Mesenchymal stem cell (in vitro differentiated cells and primary cell): ENCODE results near the gene ZCCHC3.

Source experiments
- DNase-seq: peaks from one replicate; pipeline ENCODE4 v3.0.0-alpha.2; 2013
- H2AFZ ChIP-seq: one replicate; pipeline ENCODE4 v1.6.1; 2013; ENCODE audit warnings: low read depth, mild to moderate bottlenecking, control low read depth, inconsistent platforms, low read length, moderate library complexity
- H2AK5ac ChIP-seq: 2 replicates; pipeline ENCODE4 v1.6.1; 2013; ENCODE audit warnings: low read length, moderate library complexity, mild to moderate bottlenecking, inconsistent platforms; ENCODE audit not compliant: severe bottlenecking
- H2BK120ac ChIP-seq: one replicate; pipeline ENCODE4 v1.6.1; 2013; ENCODE audit warnings: low read depth, mild to moderate bottlenecking, inconsistent platforms, low read length, moderate library complexity
- H2BK12ac ChIP-seq, 2 experiments: one replicate each; pipeline ENCODE4 v1.6.1; 2013; ENCODE audit warnings: inconsistent platforms in 2 of 2, low read length in 2 of 2, mild to moderate bottlenecking in 2 of 2, moderate library complexity in 2 of 2, control low read depth in 1 of 2
- H2BK15ac ChIP-seq: one replicate; pipeline ENCODE4 v1.6.1; 2013; ENCODE audit warnings: mild to moderate bottlenecking, low read depth, inconsistent platforms; ENCODE audit not compliant: poor library complexity, severe bottlenecking
- H2BK5ac ChIP-seq: 2 replicates; pipeline ENCODE4 v1.6.1; 2013; ENCODE audit warnings: low read depth, mild to moderate bottlenecking, low read length, control low read depth, inconsistent platforms; ENCODE audit not compliant: poor library complexity, severe bottlenecking
- H3K14ac ChIP-seq, 2 experiments: one replicate each; pipeline ENCODE4 v1.6.1; 2013; ENCODE audit warnings: inconsistent platforms in 2 of 2, low read length in 2 of 2, control low read depth in 1 of 2, mild to moderate bottlenecking in 1 of 2, moderate library complexity in 1 of 2
- H3K18ac ChIP-seq, 2 experiments: one replicate each; pipeline ENCODE4 v1.6.1; 2013; ENCODE audit warnings: inconsistent platforms in 2 of 2, low read length in 2 of 2, control low read depth in 1 of 2, low read depth in 1 of 2, mild to moderate bottlenecking in 1 of 2
- H3K23ac ChIP-seq, 2 experiments: one replicate each; pipeline ENCODE4 v1.6.1; 2013; ENCODE audit warnings: inconsistent platforms in 2 of 2, low read length in 2 of 2, mild to moderate bottlenecking in 2 of 2, moderate library complexity in 2 of 2, control low read depth in 1 of 2
- H3K27ac ChIP-seq: 2 replicates; pipeline ENCODE4 v1.5.1; 2013; ENCODE audit warnings: mild to moderate bottlenecking, moderate library complexity, low read length, control low read depth, inconsistent platforms; ENCODE audit not compliant: poor library complexity, severe bottlenecking
- H3K27me3 ChIP-seq, 2 experiments: 2 replicates each; pipeline versions ENCODE4 v1.6.1 to v1.7.0; 2013; ENCODE audit warnings: low read length in 2 of 2, mild to moderate bottlenecking in 2 of 2, moderate library complexity in 2 of 2, control low read depth in 1 of 2, inconsistent platforms in 1 of 2; ENCODE audit not compliant: control insufficient read depth in 1 of 2, insufficient read depth in 1 of 2
- H3K36me3 ChIP-seq, 2 experiments: 2 replicates each; pipeline versions ENCODE4 v1.6.1 to v1.7.0; 2013; ENCODE audit warnings: low read length in 2 of 2, control low read depth in 1 of 2, inconsistent platforms in 1 of 2, low read depth in 1 of 2, mild to moderate bottlenecking in 1 of 2; ENCODE audit not compliant: insufficient read depth in 2 of 2, control insufficient read depth in 1 of 2
- H3K4ac ChIP-seq, 2 experiments: one replicate each; pipeline ENCODE4 v1.6.1; 2013; ENCODE audit warnings: inconsistent platforms in 2 of 2, low read length in 2 of 2, mild to moderate bottlenecking in 2 of 2, moderate library complexity in 2 of 2, control low read depth in 1 of 2, low read depth in 1 of 2
- H3K4me1 ChIP-seq: 2 replicates; pipeline ENCODE4 v1.6.1; 2013; ENCODE audit warnings: low read depth, low read length, control low read depth; ENCODE audit not compliant: control insufficient read depth, insufficient read depth
- H3K4me2 ChIP-seq: 2 replicates; pipeline ENCODE4 v1.6.1; 2013; ENCODE audit warnings: low read length, mild to moderate bottlenecking, inconsistent platforms; ENCODE audit not compliant: poor library complexity, severe bottlenecking
- H3K4me3 ChIP-seq, 2 experiments: 2 replicates each; pipeline versions ENCODE4 v1.5.1 to v1.7.0; 2013; ENCODE audit warnings: low read length in 2 of 2, mild to moderate bottlenecking in 2 of 2, control low read depth in 1 of 2, low read depth in 1 of 2; ENCODE audit not compliant: insufficient read depth in 1 of 2
- H3K79me1 ChIP-seq: replicated peaks from 2 replicates; pipeline ENCODE4 v1.6.1; 2013; ENCODE audit warnings: mild to moderate bottlenecking, control low read depth, low read length, inconsistent platforms; ENCODE audit not compliant: poor library complexity, severe bottlenecking
- H3K9ac ChIP-seq: 2 replicates; pipeline ENCODE4 v1.7.0; 2013; ENCODE audit warnings: mild to moderate bottlenecking, low read length, moderate library complexity
- H3K9me3 ChIP-seq: 2 replicates; pipeline ENCODE4 v1.7.0; 2013; ENCODE audit warnings: mild to moderate bottlenecking, low read length; ENCODE audit not compliant: control insufficient read depth
- H4K8ac ChIP-seq: one replicate; pipeline ENCODE4 v1.6.1; 2013; ENCODE audit warnings: inconsistent platforms, mild to moderate bottlenecking, low read length, moderate library complexity
- H4K91ac ChIP-seq: one replicate; pipeline ENCODE4 v1.6.1; 2013; ENCODE audit warnings: mild to moderate bottlenecking, low read length, inconsistent platforms
- WGBS: methylation state at CpG from one replicate; pipeline ENCODE4 v1.1.7; 2013; ENCODE audit warnings: mixed read lengths; 5-methylcytosine and 5-hydroxymethylcytosine counted together

Gene ZCCHC3

GRCh38 chr20:348972-349841, 51.8 kb downstream of the ZCCHC3 start:
- peak overlapping the region; percentile 59 for H2AK5ac ChIP-seq
- peak overlapping the region; percentile 96 for H3K9ac ChIP-seq
- peaks cover 8% of the 10 kb centered on the region for H3K4me1 ChIP-seq
- H3K14ac ChIP-seq, result no peak overlapping the region
- H3K4me3 ChIP-seq, result no peak overlapping the region
- no peak overlapping the region for H2BK5ac ChIP-seq
- H4K91ac ChIP-seq, result peak overlapping the region; percentile 18
- H2BK12ac ChIP-seq, result peak overlapping the region; percentile 21 to 68
- peaks cover 23 to 55% of the 10 kb centered on the region in 2 experiments for H3K36me3 ChIP-seq
- H2AFZ ChIP-seq, result peak overlapping the region; percentile 15
- H2BK120ac ChIP-seq, result no peak overlapping the region
- no peak overlapping the region for H3K23ac ChIP-seq
- no peaks in the 10 kb centered on the region for H3K27me3 ChIP-seq
- no peak overlapping the region for H3K27ac ChIP-seq
- H2BK15ac ChIP-seq, result no peak overlapping the region
- peak overlapping the region in 1 of 2 experiments; percentile 61 for H3K4ac ChIP-seq
- H3K79me1 ChIP-seq, result peaks cover 22% of the 10 kb centered on the region
- H4K8ac ChIP-seq, result no peak overlapping the region
- no peak overlapping the region for H3K18ac ChIP-seq
- WGBS, result 95% methylated on average over 17 of the region's 19 CpGs
- H3K9me3 ChIP-seq, result peaks cover 7% of the 10 kb centered on the region
- DNase-seq, result no peak
- no peak overlapping the region for H3K4me2 ChIP-seq
